ENCODE data around the gene RAP2A. TPM values are rescaled to one million over a fixed set of nuclear protein-coding genes. Genes with fewer than 3 reads are reported as not detected.

Gene RAP2A
- 58.0 and 61.3 TPM in 2 replicates for total RNA-seq

DNA sequence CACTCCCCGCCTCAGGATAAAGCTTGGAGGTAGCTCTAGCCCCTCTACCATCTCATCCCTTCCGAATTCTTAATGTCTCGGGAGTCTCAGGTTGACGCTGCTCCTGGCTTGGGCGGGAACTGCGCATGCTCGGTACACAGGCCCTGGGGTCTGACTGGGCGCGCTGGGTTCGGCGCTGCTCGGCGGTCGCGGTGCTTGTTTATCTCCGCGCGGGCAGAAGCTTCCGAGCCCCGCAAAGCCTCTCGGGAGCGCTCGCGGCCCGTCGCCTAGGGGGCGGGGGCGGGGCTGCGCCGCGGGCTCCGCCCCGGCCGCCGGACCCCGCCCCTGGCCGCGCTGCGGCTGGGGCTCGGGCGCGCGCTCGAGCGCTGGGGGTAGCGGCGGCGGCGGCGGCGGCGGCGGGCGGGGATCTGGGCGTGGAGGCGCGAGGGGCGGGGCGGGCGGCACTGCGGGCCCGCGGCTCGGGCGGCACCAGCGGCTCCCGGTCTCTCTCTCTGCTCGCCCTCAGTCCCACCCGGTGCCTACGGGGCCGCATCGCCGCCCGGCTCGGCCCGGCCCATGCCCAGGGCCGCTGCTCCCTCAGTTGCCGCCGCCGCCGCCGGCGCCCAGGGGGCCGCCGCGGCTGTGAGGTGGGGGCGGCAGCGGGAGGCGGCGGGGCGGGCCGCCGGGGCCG is at the start of gene RAP2A:
Gene RAP2A, plus strand, starts transcription at position 443 of the 670 bp plus-strand sequence. CDS start 302 bp downstream, outside the sequence.

Other genes with a start within 250 kb of the RAP2A start
- 40.2 and 43.4 TPM in 2 replicates for gene MBNL2, start 211.8 kb upstream of the RAP2A start, total RNA-seq